Ectodermal cell (in vitro differentiated cells): Measurements from ENCODE around the gene IGFBP3.
"Not testable (repeated sequence)": the region's sequence is repeated elsewhere in the genome, so short reads cannot be mapped to it uniquely, and the experiment has no call there.

Experiments used
- H3K27ac ChIP-seq: 2 replicates; pipeline ENCODE4 v1.7.0; 2013; ENCODE audit warnings: mild to moderate bottlenecking, low read depth, low read length; ENCODE audit not compliant: insufficient read depth, poor library complexity, severe bottlenecking
- H3K27me3 ChIP-seq: 2 replicates; pipeline ENCODE4 v1.7.0; 2013; ENCODE audit warnings: mild to moderate bottlenecking, low read length; ENCODE audit not compliant: insufficient read depth, control insufficient read depth, poor library complexity, severe bottlenecking
- H3K36me3 ChIP-seq: one replicate; pipeline ENCODE4 v1.7.0; 2013; ENCODE audit warnings: low read length; ENCODE audit not compliant: control insufficient read depth, insufficient read depth
- H3K4me1 ChIP-seq: one replicate; pipeline ENCODE4 v1.7.0; 2013; ENCODE audit warnings: low read length; ENCODE audit not compliant: control insufficient read depth, insufficient read depth
- H3K4me3 ChIP-seq: 2 replicates; pipeline ENCODE4 v1.7.0; 2013; ENCODE audit warnings: low read depth, low read length, control low read depth; ENCODE audit not compliant: insufficient read depth
- H3K9me3 ChIP-seq: 2 replicates; pipeline ENCODE4 v1.7.0; 2013; ENCODE audit warnings: mild to moderate bottlenecking, low read length, moderate library complexity; ENCODE audit not compliant: control insufficient read depth
- WGBS, 2 experiments: methylation state at CpG; one replicate each; pipeline ENCODE4 v1.1.7; 2013; ENCODE audit warnings: missing lambda C conversion rate in 2 of 2; 5-methylcytosine and 5-hydroxymethylcytosine counted together

IGFBP3 gene

DNA sequence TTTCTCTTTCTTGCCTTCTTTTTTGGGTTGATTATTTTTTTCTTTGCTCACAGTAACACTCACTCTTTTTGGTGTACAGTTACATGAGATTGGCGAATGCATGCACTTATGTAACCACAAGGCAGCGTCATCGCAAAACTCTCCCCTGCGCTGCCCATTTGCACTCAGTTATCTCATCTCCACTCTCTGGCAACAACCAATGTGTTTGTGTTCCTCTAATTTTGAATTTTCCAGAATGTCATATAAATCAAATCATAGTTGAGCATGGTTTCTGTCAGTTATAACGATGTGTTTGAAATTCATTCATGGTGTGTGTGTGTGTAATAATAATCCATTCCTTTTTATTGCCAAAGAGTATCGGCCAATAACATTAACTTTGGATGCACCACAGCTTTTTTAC lies 23.0 kb upstream of the IGFBP3 start:
- no peaks in the 10 kb centered on the region for H3K9me3 ChIP-seq
- no peaks in the 10 kb centered on the region for H3K27me3 ChIP-seq
- no peak overlapping the region for H3K4me3 ChIP-seq
- H3K27ac ChIP-seq, result no peak overlapping the region
- H3K36me3 ChIP-seq, result no peaks in the 10 kb centered on the region
- no peaks in the 10 kb centered on the region for H3K4me1 ChIP-seq
- WGBS, 2 experiments, result 94 to 96% methylated on average over 4 to 6 of the region's 6 CpGs

- Histone ChIP-seq H3K27ac (no peak overlapping the region), H3K27me3 (no peaks in the 10 kb centered on the region), H3K4me3 (no peak overlapping the region)
Measured at GRCh38 chr7:45940939-45941338, 19.9 kb upstream of the IGFBP3 start.

DNA sequence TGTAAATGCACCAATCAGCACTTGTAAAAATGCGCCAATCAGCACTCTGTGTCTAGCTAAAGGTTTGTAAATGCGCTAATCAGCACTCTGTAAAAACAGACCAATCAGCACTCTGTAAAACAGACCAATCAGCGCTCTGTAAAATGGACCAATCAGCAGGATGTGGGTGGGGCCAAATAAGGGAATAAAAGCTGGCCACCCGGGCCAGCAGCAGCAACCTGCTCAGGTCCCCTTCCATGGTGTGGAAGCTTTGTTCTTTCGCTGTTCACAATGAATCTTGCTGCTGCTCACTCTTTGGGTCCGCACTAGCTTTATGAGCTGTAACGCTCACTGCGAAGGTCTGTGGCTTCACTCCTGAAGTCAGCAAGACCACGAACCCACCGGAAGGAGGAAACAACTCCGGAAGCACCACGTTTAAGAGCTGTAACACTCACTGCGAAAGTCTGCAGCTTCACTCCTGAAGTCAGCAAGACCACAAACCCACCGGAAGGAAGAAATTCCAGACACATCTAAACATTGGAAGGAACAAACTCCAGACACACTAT lies 19.2 kb upstream of the IGFBP3 start:
- not testable (repeated sequence) for H3K4me3 ChIP-seq, H3K4me1 ChIP-seq

More at GRCh38 chr7:45940939-45941338, 19.9 kb upstream of the IGFBP3 start:
- no peaks in the 10 kb centered on the region for H3K9me3 ChIP-seq
- no peaks in the 10 kb centered on the region for H3K36me3 ChIP-seq
- H3K4me1 ChIP-seq, result no peaks in the 10 kb centered on the region
- 77 to 79% methylated on average over 6 of the region's 7 CpGs for WGBS, 2 experiments

GRCh38 chr7:45939574-45939973 lies 18.5 kb upstream of the IGFBP3 start:
- 94% methylated on average over 11 of the region's 11 CpGs for WGBS, 2 experiments

More for the DNA sequence above, 19.2 kb upstream of the IGFBP3 start:
- not testable (repeated sequence) for H3K27ac ChIP-seq, H3K36me3 ChIP-seq, H3K27me3 ChIP-seq, H3K9me3 ChIP-seq
- WGBS, 2 experiments, result 94 to 95% methylated on average over 14 of the region's 14 CpGs

DNA sequence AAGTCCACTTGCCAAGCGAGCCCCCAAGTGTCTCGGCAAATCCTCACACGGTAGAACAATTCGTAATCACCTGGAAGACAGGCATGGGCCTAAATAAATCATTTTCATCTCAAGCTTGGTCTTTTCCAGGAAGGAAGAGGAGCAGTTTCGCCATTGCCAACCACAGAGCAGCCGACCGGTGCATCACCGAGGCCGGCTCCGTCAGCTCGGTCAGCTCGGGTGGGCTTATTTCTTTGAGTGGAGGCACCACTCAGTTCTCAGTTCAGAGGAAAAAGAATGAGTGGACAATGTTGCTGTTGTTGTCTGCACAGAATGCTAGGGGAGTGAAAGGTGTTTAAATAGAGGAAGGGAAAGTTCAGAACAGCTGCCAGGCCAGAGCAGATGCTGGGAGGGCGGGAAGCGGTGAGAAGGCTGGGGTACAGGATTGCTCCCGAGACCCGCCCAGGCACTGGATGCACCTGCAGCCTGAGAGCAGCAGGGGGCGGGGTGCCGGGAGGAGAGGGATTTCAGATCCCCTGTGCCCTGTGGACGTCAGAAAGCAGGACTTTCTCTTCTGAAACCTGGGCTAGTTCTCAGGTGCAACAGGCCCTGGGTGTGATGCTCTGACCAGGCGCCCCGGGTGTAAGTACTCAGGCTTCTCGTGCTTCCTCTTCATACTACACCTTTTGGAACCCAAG lies 17.7 kb upstream of the IGFBP3 start:
- WGBS, 2 experiments, result 89 to 91% methylated on average over 22 of the region's 22 CpGs
- Histone ChIP-seq H3K27me3 (no peaks in the 10 kb centered on the region), H3K27ac (no peak overlapping the region)

More at GRCh38 chr7:45939574-45939973, 18.5 kb upstream of the IGFBP3 start:
- Histone ChIP-seq H3K4me1 (no peaks in the 10 kb centered on the region), H3K9me3 (no peaks in the 10 kb centered on the region), H3K27me3 (no peaks in the 10 kb centered on the region), H3K27ac (no peak overlapping the region), H3K36me3 (no peaks in the 10 kb centered on the region), H3K4me3 (no peak overlapping the region)

DNA sequence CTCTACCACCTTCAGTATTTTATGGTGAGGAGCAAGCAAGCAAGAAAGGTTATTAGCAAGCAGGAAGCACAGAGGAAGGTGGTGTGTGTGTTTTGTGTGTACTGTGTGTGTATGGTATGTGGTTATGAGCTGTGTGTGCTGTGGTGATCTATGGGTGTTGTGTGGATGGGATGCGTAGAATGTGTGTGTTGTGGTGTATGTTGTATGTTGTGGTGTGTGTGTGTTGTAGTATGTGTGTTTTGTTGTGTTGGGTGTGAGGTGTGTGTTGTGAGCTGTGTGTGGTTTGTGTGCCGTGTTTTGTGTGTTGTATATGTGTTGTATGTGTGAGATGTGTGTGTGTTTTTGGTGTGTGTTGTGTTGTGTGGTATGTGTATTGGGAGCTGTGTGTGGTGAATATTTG lies 16.8 kb upstream of the IGFBP3 start:
- no peaks in the 10 kb centered on the region for H3K36me3 ChIP-seq
- no peak overlapping the region for H3K27ac ChIP-seq
- no peak overlapping the region for H3K4me3 ChIP-seq
- no peaks in the 10 kb centered on the region for H3K4me1 ChIP-seq
- no peaks in the 10 kb centered on the region for H3K27me3 ChIP-seq
- no peaks in the 10 kb centered on the region for H3K9me3 ChIP-seq
- WGBS, 2 experiments, result 90 to 91% methylated on average over 2 of the region's 2 CpGs

More for the DNA sequence above, 17.7 kb upstream of the IGFBP3 start:
- Histone ChIP-seq H3K36me3 (no peaks in the 10 kb centered on the region), H3K4me1 (no peaks in the 10 kb centered on the region), H3K4me3 (no peak overlapping the region), H3K9me3 (no peaks in the 10 kb centered on the region)

DNA sequence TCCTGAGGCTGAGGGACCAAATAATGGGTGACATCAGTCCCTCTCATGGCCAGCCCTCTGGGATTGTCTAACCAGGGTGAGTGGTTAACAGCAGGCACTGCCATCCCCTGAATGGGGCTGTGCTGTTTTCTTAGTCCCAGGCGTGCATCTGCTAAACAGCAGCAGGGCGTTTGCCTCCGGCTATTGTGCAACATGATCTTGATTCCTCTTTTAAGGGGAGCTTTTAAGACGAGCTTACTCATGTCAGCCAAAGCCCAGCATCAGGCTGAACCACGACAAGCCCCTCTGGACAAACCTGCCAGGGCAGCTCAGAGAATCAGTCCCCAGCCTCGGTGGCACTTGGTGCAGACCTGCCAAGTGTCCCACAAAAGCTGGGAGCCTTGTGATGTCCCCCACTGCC lies 16.2 kb upstream of the IGFBP3 start:
- H3K4me1 ChIP-seq, result no peaks in the 10 kb centered on the region
- H3K27ac ChIP-seq, result no peak overlapping the region
- no peaks in the 10 kb centered on the region for H3K9me3 ChIP-seq
- WGBS, 2 experiments, result 71 to 74% methylated on average over 6 of the region's 6 CpGs
- H3K36me3 ChIP-seq, result no peaks in the 10 kb centered on the region
- no peaks in the 10 kb centered on the region for H3K27me3 ChIP-seq
- no peak overlapping the region for H3K4me3 ChIP-seq

DNA sequence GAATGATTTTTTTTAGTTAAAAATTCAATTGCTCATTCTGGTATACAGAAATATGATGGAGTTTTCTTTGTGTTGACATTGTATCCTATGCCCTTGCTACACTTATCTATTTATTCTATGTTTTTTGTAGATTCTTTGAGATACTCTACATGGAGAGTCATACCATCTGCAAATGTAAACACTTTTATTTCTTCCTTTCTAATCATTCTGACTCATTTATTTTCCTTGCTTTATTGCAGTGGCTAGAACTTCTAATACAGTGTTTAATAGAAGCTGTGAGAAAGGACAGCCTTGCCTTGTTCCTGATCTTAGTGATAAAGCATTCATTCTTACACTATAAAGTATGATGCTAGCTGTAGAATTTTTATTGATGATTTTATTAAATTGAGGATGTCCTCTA lies 9.9 kb upstream of the IGFBP3 start:
- no peak overlapping the region for H3K4me3 ChIP-seq
- no peaks in the 10 kb centered on the region for H3K36me3 ChIP-seq
- H3K27ac ChIP-seq, result no peak overlapping the region
- no peaks in the 10 kb centered on the region for H3K4me1 ChIP-seq
- H3K9me3 ChIP-seq, result no peaks in the 10 kb centered on the region
- H3K27me3 ChIP-seq, result no peaks in the 10 kb centered on the region

DNA sequence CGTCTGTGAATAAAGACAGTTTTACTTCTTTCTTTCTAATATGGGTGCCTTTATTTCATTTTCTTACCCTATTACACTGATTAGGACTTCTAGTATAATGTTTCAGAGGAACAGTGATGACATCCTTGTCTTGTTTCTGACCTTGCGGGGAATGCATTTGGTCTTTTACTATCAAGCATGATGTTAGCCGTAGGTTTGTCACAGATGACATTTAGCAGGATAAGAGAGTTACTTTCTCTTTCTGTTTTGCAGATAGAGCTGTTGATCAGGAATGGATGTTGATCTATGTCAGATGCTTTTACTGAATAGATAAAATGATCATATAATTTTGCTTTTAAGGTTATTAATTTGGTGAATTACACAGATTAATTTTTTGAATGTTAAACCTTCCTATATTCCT lies 6.6 kb upstream of the IGFBP3 start:
- H3K27me3 ChIP-seq, result peaks cover 5% of the 10 kb centered on the region
- H3K27ac ChIP-seq, result no peak overlapping the region
- H3K36me3 ChIP-seq, result no peaks in the 10 kb centered on the region
- H3K4me1 ChIP-seq, result peaks cover 2% of the 10 kb centered on the region
- no peaks in the 10 kb centered on the region for H3K9me3 ChIP-seq
- 97 to 100% methylated on average over 2 of the region's 3 CpGs for WGBS, 2 experiments
- H3K4me3 ChIP-seq, result no peak overlapping the region

DNA sequence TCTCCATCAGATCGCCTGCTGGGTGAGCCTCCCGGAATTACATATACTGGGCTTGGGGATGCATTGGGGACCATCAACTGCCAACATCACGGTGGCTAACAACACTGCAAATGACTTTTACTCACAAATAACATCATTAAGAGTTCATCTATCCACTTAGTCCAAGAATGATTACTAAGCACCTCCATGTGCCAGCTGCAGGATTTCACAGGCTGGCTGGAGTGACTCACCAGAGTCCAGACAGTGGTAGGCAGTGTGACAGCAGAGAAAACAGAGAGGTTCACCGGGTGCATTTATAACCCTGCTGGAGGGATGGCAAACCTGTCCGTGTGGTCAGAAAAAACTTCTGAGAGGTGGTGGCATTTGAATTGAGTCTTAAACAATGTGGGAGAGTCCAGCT lies 3.2 kb upstream of the IGFBP3 start:
- Histone ChIP-seq H3K27me3 (peaks cover 40% of the 10 kb centered on the region), H3K36me3 (no peaks in the 10 kb centered on the region), H3K4me1 (peaks cover 13% of the 10 kb centered on the region), H3K27ac (no peak overlapping the region), H3K9me3 (no peaks in the 10 kb centered on the region), H3K4me3 (no peak overlapping the region)
- 68 to 73% methylated on average over 5 of the region's 5 CpGs for WGBS, 2 experiments
